ENCODE measurements around the gene LCORL. TPM values are rescaled to one million over a fixed set of nuclear protein-coding genes. Genes with fewer than 3 reads are reported as not detected.

Gene LCORL
- total RNA-seq: 1.4 TPM

- peak within 1 kb of the TSS; percentile 83 to 91 for H3K27ac ChIP-seq
- no peaks in the 10 kb centered on the region for H3K9me3 ChIP-seq
- H3K27me3 ChIP-seq: no peaks in the 10 kb centered on the region
- H3K4me3 ChIP-seq: peak within 1 kb of the TSS; percentile 89 to 100
- DNase-seq (ENCODE audit: low spot score in 2 of 2): peak; percentile 77 to 97
- H3K4me1 ChIP-seq: peaks cover 2 to 3% of the 10 kb centered on the region in 2 donors
- no peaks in the 10 kb centered on the region for H3K36me3 ChIP-seq
- intact Hi-C loops (cut with DNase I): loop anchor here (1.0 to 2.0 kb wide), 3 partner anchors 212 to 445 kb away; partner anchors contain the start of genes DCAF16, LAP3, MED28 and NCAPG
- no peak for TF ChIP-seq CTCF (IDR thresholded peaks at IDR 0.05)
Measured at GRCh38 chr4:18021720-18022571, at the start of gene LCORL. TSS of gene LCORL (minus strand) at chr4:18021755. CDS start at chr4:18021751, 4 bp downstream.

GRCh38 chr4:18069810-18070209, 48.3 kb upstream of the LCORL start:
- no peak overlapping the region for H3K27ac ChIP-seq
- H3K27me3 ChIP-seq: no peaks in the 10 kb centered on the region
- TF ChIP-seq CTCF (IDR thresholded peaks at IDR 0.05): no peak
- no peaks in the 10 kb centered on the region for H3K9me3 ChIP-seq
- DNase-seq (ENCODE audit: low spot score in 2 of 2): no peak
- H3K4me1 ChIP-seq: no peaks in the 10 kb centered on the region
- H3K36me3 ChIP-seq: no peaks in the 10 kb centered on the region
- intact Hi-C loops (cut with DNase I): no loop called here
- no peak overlapping the region for H3K4me3 ChIP-seq

GRCh38 chr4:18067031-18067430, 45.5 kb upstream of the LCORL start:
- Histone ChIP-seq H3K36me3 (no peaks in the 10 kb centered on the region), H3K9me3 (no peaks in the 10 kb centered on the region), H3K4me1 (no peaks in the 10 kb centered on the region), H3K4me3 (no peak overlapping the region), H3K27ac (no peak overlapping the region), H3K27me3 (no peaks in the 10 kb centered on the region)
- no peak for DNase-seq (ENCODE audit: low spot score in 2 of 2)
- intact Hi-C loops (cut with DNase I): no loop called here
- TF ChIP-seq CTCF (IDR thresholded peaks at IDR 0.05): no peak

- DNase-seq (ENCODE audit: low spot score in 2 of 2): no peak
- intact Hi-C loops (cut with DNase I): no loop called here
- no peak overlapping the region for H3K4me3 ChIP-seq
- no peaks in the 10 kb centered on the region for H3K36me3 ChIP-seq
- TF ChIP-seq CTCF (IDR thresholded peaks at IDR 0.05): no peak
- no peaks in the 10 kb centered on the region for H3K27me3 ChIP-seq
- H3K9me3 ChIP-seq: no peaks in the 10 kb centered on the region
- H3K27ac ChIP-seq: no peak overlapping the region
- no peaks in the 10 kb centered on the region for H3K4me1 ChIP-seq
Measured at GRCh38 chr4:18063079-18063478, 41.5 kb upstream of the LCORL start.

- no peak for DNase-seq (ENCODE audit: low spot score in 2 of 2)
- no peak overlapping the region for H3K4me3 ChIP-seq
- intact Hi-C loops (cut with DNase I): no loop called here
- H3K9me3 ChIP-seq: no peaks in the 10 kb centered on the region
- no peaks in the 10 kb centered on the region for H3K36me3 ChIP-seq
- no peaks in the 10 kb centered on the region for H3K4me1 ChIP-seq
- TF ChIP-seq CTCF (IDR thresholded peaks at IDR 0.05): no peak
- H3K27ac ChIP-seq: no peak overlapping the region
- H3K27me3 ChIP-seq: no peaks in the 10 kb centered on the region
Measured at GRCh38 chr4:18057821-18058533, 36.4 kb upstream of the LCORL start.
